ENCODE data around the gene FAM117A. TPM values are rescaled to one million over a fixed set of nuclear protein-coding genes. Genes with fewer than 3 reads are reported as not detected.

FAM117A gene
- polyA plus RNA-seq, 1 of the 3 experiments (the other 2 are of a cell fraction) = 7.8 TPM

GRCh38 chr17:49763735-49764558 is at the start of gene FAM117A (continued):
- TF ChIP-seq EP300 (IDR thresholded peaks at IDR 0.05; ENCODE audit: borderline replicate concordance in 1 of 2, low read depth in 1 of 2, low read length in 1 of 2) (no peak), TCF12 (IDR thresholded peaks at IDR 0.05) (no peak), USF2 (IDR thresholded peaks at IDR 0.05; ENCODE audit: borderline replicate concordance, low read depth, low read length) (peak; percentile 77), FOXM1 (IDR thresholded peaks at IDR 0.05; ENCODE audit: low read depth) (no peak), SIN3A (IDR thresholded peaks at IDR 0.05; ENCODE audit: borderline replicate concordance, low read depth, low read length) (no peak), SMC3 (IDR thresholded peaks at IDR 0.05; ENCODE audit: low read depth, low read length) (no peak), CHD2 (IDR thresholded peaks at IDR 0.05; ENCODE audit: low read length, partially characterized antibody) (peak; percentile 91), REST (IDR thresholded peaks at IDR 0.05; ENCODE audit: low read depth, low read length) (no peak), NRF1 (IDR thresholded peaks at IDR 0.05; ENCODE audit: low read depth, low read length) (no peak)

GRCh38 chr17:49809056-49809455 is 45.1 kb upstream of the FAM117A start:
- Histone ChIP-seq H2AFZ (ENCODE audit: low read depth) (no peak overlapping the region), H3K36me3 (replicated peaks in 1 of 2; ENCODE audit: control insufficient read depth in 1 of 2, insufficient read depth in 2 of 2, low read length in 1 of 2) (peaks cover 68 to 77% of the 10 kb centered on the region in 2 experiments), H3K4me2 (no peak overlapping the region), H3K4me3 (ENCODE audit: low read depth in 2 of 2, low read length in 1 of 2) (no peak overlapping the region), H4K20me1 (ENCODE audit: insufficient read depth) (no peaks in the 10 kb centered on the region; the same call in 1 of the 2 replicates), H3K79me2 (ENCODE audit: insufficient read depth) (peaks cover 45% of the 10 kb centered on the region; the same call in 1 of the 2 replicates), H3K9ac (no peak overlapping the region), H3K9me2 (no peaks in the 10 kb centered on the region), H3K27me3 (ENCODE audit: insufficient read depth) (no peaks in the 10 kb centered on the region), H3K9me3 (no peaks in the 10 kb centered on the region), H3F3A (replicated peaks; ENCODE audit: insufficient read depth) (no peaks in the 10 kb centered on the region), H3K4me1 (ENCODE audit: control insufficient read depth in 1 of 2, insufficient read depth in 2 of 2, low read depth in 1 of 2, low read length in 1 of 2) (no peaks in the 10 kb centered on the region), H3K27ac (ENCODE audit: low read depth in 2 of 2, low read length in 1 of 2) (no peak overlapping the region)
- WGBS (ENCODE audit: low lambda C conversion rate) = 84% methylated on average over 4 of the region's 4 CpGs
- CTCF ChIA-PET = interaction anchor here (1.0 to 2.4 kb wide), 3 partner anchors 13 to 189 kb away, joined by 3 to 7 read pairs (median 5); no protein-coding TSS in a partner anchor
- TF ChIP-seq JUND (IDR thresholded peaks at IDR 0.05) = no peak
- TF ChIP-seq CHD2 (IDR thresholded peaks at IDR 0.05; ENCODE audit: low read length, partially characterized antibody) = no peak
- no peak for TF ChIP-seq REST (IDR thresholded peaks at IDR 0.05; ENCODE audit: low read depth, low read length)
- no peak for DNase-seq
- POLR2A ChIA-PET = no interaction called here
